Stimulated activated CD4-positive, alpha-beta T cell treated with anti-CD3 and anti-CD28 coated beads, Interleukin-12 subunit alpha, Interleukin-12 subunit beta, amount 100 ng/mL, for 48 hours (primary cell): ENCODE measurements around the gene CEP85L.

Experiments
- DNase-seq, 3 donors: peaks; one replicate each; pipeline ENCODE4 v3.0.0-alpha.2; 2020; ENCODE audit warnings: low read depth in 2 of 3, low spot score in 1 of 3

Gene CEP85L

GRCh38 chr6:118651282-118652050 lies at the start of gene CEP85L:
Gene CEP85L, minus strand, starts transcription at chr6:118651591. Its CDS starts 322 bp downstream, at chr6:118651269.
- DNase-seq: peak; percentile 75 to 90 (median 81)

- no peak for DNase-seq
Observed at GRCh38 chr6:118700531-118700930, 49.1 kb upstream of the CEP85L start.

- no peak for DNase-seq
Observed at GRCh38 chr6:118697554-118697953, 46.2 kb upstream of the CEP85L start.

- no peak for DNase-seq
Observed at GRCh38 chr6:118696271-118696670, 44.9 kb upstream of the CEP85L start.

- DNase-seq: no peak
Observed at GRCh38 chr6:118693562-118693961, 42.2 kb upstream of the CEP85L start.

- DNase-seq: no peak
Observed at GRCh38 chr6:118685823-118686449, 34.5 kb upstream of the CEP85L start.

GRCh38 chr6:118683881-118684872 lies 32.8 kb upstream of the CEP85L start:
- DNase-seq: no peak

- no peak for DNase-seq
Observed at GRCh38 chr6:118680452-118681095, 29.2 kb upstream of the CEP85L start.

- DNase-seq: no peak
Observed at GRCh38 chr6:118679327-118679901, 28.0 kb upstream of the CEP85L start.

- DNase-seq: no peak
Observed at GRCh38 chr6:118678866-118679265, 27.5 kb upstream of the CEP85L start.

- DNase-seq: no peak
Observed at GRCh38 chr6:118677193-118677592, 25.8 kb upstream of the CEP85L start.

GRCh38 chr6:118675225-118675624 lies 23.8 kb upstream of the CEP85L start:
- no peak for DNase-seq

GRCh38 chr6:118674772-118675171 lies 23.4 kb upstream of the CEP85L start:
- DNase-seq: no peak

GRCh38 chr6:118672678-118673077 lies 21.3 kb upstream of the CEP85L start:
- no peak for DNase-seq

- DNase-seq: no peak
Observed at GRCh38 chr6:118669561-118669960, 18.2 kb upstream of the CEP85L start.

GRCh38 chr6:118668761-118669385 lies 17.5 kb upstream of the CEP85L start:
- no peak for DNase-seq

GRCh38 chr6:118667988-118668387 lies 16.6 kb upstream of the CEP85L start:
- no peak for DNase-seq

GRCh38 chr6:118665011-118665410 lies 13.6 kb upstream of the CEP85L start:
- DNase-seq: no peak

GRCh38 chr6:118663993-118664985 lies 12.9 kb upstream of the CEP85L start:
- no peak for DNase-seq
